Psoas muscle (tissue), 8 donors: ENCODE results near the gene EEF1B2. TPM values are rescaled to one million over a fixed set of nuclear protein-coding genes. Genes with fewer than 3 reads are reported as not detected.
"Not testable (repeated sequence)": the region's sequence is repeated elsewhere in the genome, so short reads cannot be mapped to it uniquely, and the experiment has no call there.

Experiments used
- ATAC-seq, 4 donors: fragments of 200-7000 bp; cut with Tn5 transposase; one replicate each; pipeline ENCODE4 v1.9.1; 2020; ENCODE audit warnings: moderate library complexity in 3 of 4, mild to moderate bottlenecking in 2 of 4
- DNase-seq, 2 donors: peaks; one replicate each; pipeline ENCODE4 v3.0.0-alpha.2; 2020
- H3K27ac ChIP-seq: fragments of 200-600 bp; one replicate; pipeline ENCODE4 v1.8.0; 2022
- H3K27me3 ChIP-seq, 3 donors: fragments of 200-600 bp in 1 of 3; one replicate each; pipeline versions ENCODE4 v1.6.1 to v1.8.0; 2013 to 2022; ENCODE audit warnings: low read length in 2 of 3, mild to moderate bottlenecking in 2 of 3, moderate library complexity in 1 of 3; ENCODE audit not compliant: insufficient read depth in 3 of 3
- H3K36me3 ChIP-seq, 2 donors: fragments of 200-600 bp in 1 of 2; one replicate each; pipeline versions ENCODE4 v1.6.1 to v1.8.0; 2013 to 2022; ENCODE audit warnings: low read depth in 1 of 2, mild to moderate bottlenecking in 1 of 2, moderate library complexity in 1 of 2; ENCODE audit not compliant: insufficient read depth in 1 of 2
- H3K4me1 ChIP-seq: fragments of 200-600 bp; one replicate; pipeline ENCODE4 v1.8.0; 2022
- H3K4me3 ChIP-seq: fragments of 200-600 bp; one replicate; pipeline ENCODE4 v1.8.0; 2022; ENCODE audit warnings: mild to moderate bottlenecking
- H3K9me3 ChIP-seq: fragments of 200-600 bp; one replicate; pipeline ENCODE4 v1.8.0; 2022
- WGBS, 3 donors: extraction: QIAGEN DNeasy Blood & Tissue Kit; methylation state at CpG; one replicate each; pipeline versions ENCODE4 v1.1.6 to v1.1.7; 2013; 5-methylcytosine and 5-hydroxymethylcytosine counted together
- intact Hi-C, 2 donors: fragments of 100-400 bp; cut with DNase I; formaldehyde crosslinking; loops; one replicate each; pipeline versions ENCODE4 v1.11.0 to v1.14.2; 2022
- polyA plus RNA-seq, 3 donors: library from polyadenylated mRNA; stranded (reverse); fragments of 200-250 nt; gene quantifications; one replicate each; pipeline ENCODE4 v1.2.3, GENCODE V29; 2013
- total RNA-seq, 4 donors: library from RNA; stranded (reverse); fragmentation: NEBNext Ultra II Directional in 2 of 4; extraction: Animal tissue kit (Norgen Biotek cat#: 25700) in 2 of 4; gene quantifications; one replicate each; pipeline versions ENCODE4 v1.2.1 to v1.2.4, GENCODE V29; 2021 to 2023
- TF ChIP-seq, protein P1 (sequence below): fragments of 200-600 bp; IDR thresholded peaks from one replicate; pipeline ENCODE4 v1.8.0; 2022; ENCODE audit warnings: antibody characterized with exemption
- donor health status: healthy with polysubstance abuse.
- donor health status: DM: no; HTN: no; CAD: no; lungs with moderate emphysema.
- donor health status: Bipolar disorder and iron deficiency.
- donor health status: healthy.
- donor health status: DM: yes; HTN: yes; CAD: no.
- donor health status: DM: no; HTN: no; CAD: no.
- donor health status: DM: no; HTN: no; CAD: no.
- donor health status: DM: yes; HTN: yes; CAD: no.

EEF1B2 gene
- total and polyA plus RNA-seq, 7 donors = 340 to 1,772 (median 671) TPM

DNA sequence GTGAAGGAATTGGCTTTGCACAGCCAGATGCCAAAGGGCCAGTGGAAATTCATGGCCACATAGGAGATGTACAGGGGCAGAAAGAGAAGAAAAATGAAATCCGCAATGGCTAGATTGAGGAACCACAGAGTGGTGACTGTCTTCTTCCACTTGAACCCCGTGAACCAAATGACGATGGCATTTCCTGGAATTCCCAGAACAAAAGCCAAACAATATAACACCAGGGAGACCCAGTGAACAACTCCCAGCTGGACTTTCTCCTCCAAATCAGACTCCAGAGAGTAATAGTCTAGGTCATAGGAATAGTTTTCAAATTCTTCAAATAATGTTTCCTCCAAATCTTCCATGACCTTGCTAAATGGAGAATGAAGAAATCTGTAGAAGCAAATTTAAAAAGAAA, 17.2 kb downstream of the EEF1B2 start:
- DNase-seq (no peak), ATAC-seq (no peak)
- TF ChIP-seq, protein P1, sequence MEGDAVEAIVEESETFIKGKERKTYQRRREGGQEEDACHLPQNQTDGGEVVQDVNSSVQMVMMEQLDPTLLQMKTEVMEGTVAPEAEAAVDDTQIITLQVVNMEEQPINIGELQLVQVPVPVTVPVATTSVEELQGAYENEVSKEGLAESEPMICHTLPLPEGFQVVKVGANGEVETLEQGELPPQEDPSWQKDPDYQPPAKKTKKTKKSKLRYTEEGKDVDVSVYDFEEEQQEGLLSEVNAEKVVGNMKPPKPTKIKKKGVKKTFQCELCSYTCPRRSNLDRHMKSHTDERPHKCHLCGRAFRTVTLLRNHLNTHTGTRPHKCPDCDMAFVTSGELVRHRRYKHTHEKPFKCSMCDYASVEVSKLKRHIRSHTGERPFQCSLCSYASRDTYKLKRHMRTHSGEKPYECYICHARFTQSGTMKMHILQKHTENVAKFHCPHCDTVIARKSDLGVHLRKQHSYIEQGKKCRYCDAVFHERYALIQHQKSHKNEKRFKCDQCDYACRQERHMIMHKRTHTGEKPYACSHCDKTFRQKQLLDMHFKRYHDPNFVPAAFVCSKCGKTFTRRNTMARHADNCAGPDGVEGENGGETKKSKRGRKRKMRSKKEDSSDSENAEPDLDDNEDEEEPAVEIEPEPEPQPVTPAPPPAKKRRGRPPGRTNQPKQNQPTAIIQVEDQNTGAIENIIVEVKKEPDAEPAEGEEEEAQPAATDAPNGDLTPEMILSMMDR = no peak
- 38 to 48% (median 42%) methylated on average over 3 of the region's 3 CpGs for WGBS, 3 donors
- no peaks in the 10 kb centered on the region for H3K9me3 ChIP-seq
- no peaks in the 10 kb centered on the region for H3K36me3 ChIP-seq
- no peak overlapping the region for H3K4me3 ChIP-seq
- intact Hi-C loops = no loop called here
- no peaks in the 10 kb centered on the region for H3K27me3 ChIP-seq
- H3K27ac ChIP-seq = no peak overlapping the region
- H3K4me1 ChIP-seq = no peaks in the 10 kb centered on the region

DNA sequence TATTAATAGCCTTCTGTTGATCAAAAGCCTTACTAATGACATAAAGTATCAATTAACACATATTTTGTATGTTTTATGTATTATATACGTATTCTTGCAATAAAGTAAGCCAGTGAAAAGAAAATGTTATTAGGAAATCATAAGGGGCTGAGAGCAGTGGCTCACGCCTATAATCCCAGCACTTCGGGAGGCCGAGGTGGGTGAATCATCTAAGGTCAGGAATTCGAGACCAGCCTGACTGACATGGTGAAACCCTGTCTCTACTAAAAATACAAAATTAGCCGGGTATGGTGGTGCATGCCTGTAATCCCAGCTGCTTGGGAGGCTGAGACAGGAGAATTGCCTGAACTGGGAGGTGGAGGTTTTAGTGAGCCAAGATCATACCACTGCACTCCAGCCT, 21.8 kb downstream of the EEF1B2 start:
- H3K4me3 ChIP-seq, H3K36me3 ChIP-seq, ATAC-seq, H3K4me1 ChIP-seq, H3K27me3 ChIP-seq, H3K27ac ChIP-seq, intact Hi-C loops, H3K9me3 ChIP-seq, DNase-seq: not testable (repeated sequence)
- 81 to 85% (median 85%) methylated on average over 6 of the region's 6 CpGs for WGBS, 3 donors

DNA sequence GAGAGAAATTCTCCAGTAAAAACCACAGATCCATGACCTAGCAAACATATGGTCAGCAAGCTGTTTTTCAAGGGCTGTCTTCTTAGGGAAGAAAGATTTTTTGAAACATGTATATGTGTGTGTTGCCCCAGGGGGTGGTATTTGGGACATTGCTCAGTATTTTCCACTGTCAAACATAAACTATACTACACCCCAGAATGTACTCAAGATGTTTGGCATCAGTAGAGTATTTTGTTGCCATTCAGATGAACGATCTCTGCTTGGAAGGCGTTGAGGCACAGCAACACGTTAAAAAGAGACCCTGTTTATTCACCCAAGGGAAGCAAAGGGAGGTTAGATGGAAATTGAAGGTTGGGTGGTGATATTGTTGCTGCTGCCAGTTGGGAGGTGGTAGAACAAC, 30.0 kb downstream of the EEF1B2 start:
- no peak overlapping the region for H3K4me3 ChIP-seq
- no peaks in the 10 kb centered on the region for H3K9me3 ChIP-seq
- no peak for ATAC-seq
- H3K36me3 ChIP-seq = no peaks in the 10 kb centered on the region
- TF ChIP-seq, protein P1 = no peak
- 65 to 68% (median 66%) methylated on average over 3 of the region's 3 CpGs for WGBS, 3 donors
- intact Hi-C loops = no loop called here
- no peak overlapping the region for H3K27ac ChIP-seq
- DNase-seq = no peak
- H3K27me3 ChIP-seq = no peaks in the 10 kb centered on the region
- H3K4me1 ChIP-seq = no peaks in the 10 kb centered on the region

DNA sequence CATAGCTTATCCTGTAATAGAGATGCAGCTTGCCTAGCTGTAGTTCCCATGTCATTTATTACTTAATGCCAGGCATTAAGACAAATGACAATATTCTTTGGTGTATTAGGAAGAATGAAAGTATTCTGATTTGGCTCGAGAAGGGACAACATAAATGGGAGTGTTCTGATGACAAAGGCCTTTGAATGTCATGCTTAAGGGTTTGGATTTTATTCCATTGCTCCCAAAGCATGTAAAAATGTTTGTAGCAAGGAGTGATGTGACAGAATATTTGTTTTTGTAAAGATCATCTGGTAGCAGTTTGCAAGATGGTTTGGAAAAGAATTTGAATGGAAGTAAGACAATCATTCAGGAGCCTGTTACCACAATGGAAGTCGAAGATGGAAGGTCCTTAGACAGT, 30.4 kb downstream of the EEF1B2 start:
- intact Hi-C loops = no loop called here
- ATAC-seq (no peak), DNase-seq (no peak)
- H3K9me3 ChIP-seq = no peaks in the 10 kb centered on the region
- no peak overlapping the region for H3K4me3 ChIP-seq
- H3K27ac ChIP-seq = no peak overlapping the region
- no peaks in the 10 kb centered on the region for H3K27me3 ChIP-seq
- no peaks in the 10 kb centered on the region for H3K36me3 ChIP-seq
- TF ChIP-seq, protein P1 = no peak
- WGBS, 3 donors = 62 to 82% (median 67%) methylated on average over 2 of the region's 2 CpGs
- no peaks in the 10 kb centered on the region for H3K4me1 ChIP-seq

DNA sequence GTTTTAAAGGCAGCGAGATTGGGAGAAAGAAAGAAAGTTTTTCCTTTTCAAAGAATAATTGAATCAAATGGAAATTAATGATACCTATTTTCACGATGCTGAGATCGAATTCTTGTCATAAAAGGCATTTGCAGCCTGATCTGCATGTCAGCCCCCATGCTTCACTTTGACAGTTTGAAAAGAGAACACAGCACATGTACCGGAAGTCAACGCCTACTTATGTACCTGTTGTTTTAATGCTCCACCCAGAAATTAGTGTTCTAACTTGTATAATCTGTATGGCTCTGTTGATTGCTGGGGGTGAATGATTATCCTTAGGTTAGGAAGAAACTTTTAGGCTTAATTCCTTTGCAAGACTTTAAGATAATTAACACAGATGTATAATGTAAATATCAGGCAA, 31.0 kb downstream of the EEF1B2 start:
- Histone ChIP-seq H3K9me3 (no peaks in the 10 kb centered on the region), H3K4me3 (no peak overlapping the region), H3K27me3 (no peaks in the 10 kb centered on the region), H3K27ac (no peak overlapping the region), H3K36me3 (no peaks in the 10 kb centered on the region), H3K4me1 (no peaks in the 10 kb centered on the region)
- TF ChIP-seq, protein P1 = no peak
- no peak for ATAC-seq
- no peak for DNase-seq
- WGBS, 3 donors = 89 to 93% (median 92%) methylated on average over 5 of the region's 5 CpGs
- intact Hi-C loops = no loop called here
